T-helper 17 cell (primary cell): ENCODE results near the gene RNF183. TPM values are rescaled to one million over a fixed set of nuclear protein-coding genes. Genes with fewer than 3 reads are reported as not detected.
"Not testable (repeated sequence)": the region's sequence is repeated elsewhere in the genome, so short reads cannot be mapped to it uniquely, and the experiment has no call there.

Experiments
- ATAC-seq: fragments of 150-1000 bp; cut with Tn5 transposase; 2 replicates; pipeline ENCODE4 v1.10.0; 2021; ENCODE audit warnings: mild to moderate bottlenecking, moderate library complexity
- DNase-seq, 3 donors: peaks; one replicate each; pipeline versions ENCODE4 v3.0.0 to v3.0.0-alpha.2; 2020 to 2021
- H3K9me3 ChIP-seq: one replicate; pipeline ENCODE4 v1.7.0; 2013; ENCODE audit warnings: low read length, mild to moderate bottlenecking; ENCODE audit not compliant: control insufficient read depth, poor library complexity, severe bottlenecking
- H3K27ac Mint-ChIP-seq: one replicate; pipeline ENCODE4 v1.8.0; 2022; ENCODE audit warnings: mild to moderate bottlenecking, moderate library complexity, mixed read lengths
- H3K27me3 Mint-ChIP-seq: one replicate; pipeline ENCODE4 v1.8.0; 2022; ENCODE audit warnings: mixed read lengths
- H3K36me3 Mint-ChIP-seq: one replicate; pipeline ENCODE4 v1.8.0; 2022; ENCODE audit warnings: low read depth, mixed read lengths
- H3K4me1 Mint-ChIP-seq: one replicate; pipeline ENCODE4 v1.8.0; 2022; ENCODE audit warnings: mild to moderate bottlenecking, mixed read lengths
- H3K4me3 Mint-ChIP-seq: one replicate; pipeline ENCODE4 v1.8.0; 2022; ENCODE audit warnings: mild to moderate bottlenecking, moderate library complexity, mixed read lengths
- total RNA-seq, 4 donors: library from RNA in 2 of 4; stranded (reverse) in 2 of 4; gene quantifications; one replicate each; pipeline ENCODE4 v1.2.3 and lab custom pipeline; 2022 to 2026

RNF183 gene
- total RNA-seq, 2 donors from 2014 or later = not detected

DNA sequence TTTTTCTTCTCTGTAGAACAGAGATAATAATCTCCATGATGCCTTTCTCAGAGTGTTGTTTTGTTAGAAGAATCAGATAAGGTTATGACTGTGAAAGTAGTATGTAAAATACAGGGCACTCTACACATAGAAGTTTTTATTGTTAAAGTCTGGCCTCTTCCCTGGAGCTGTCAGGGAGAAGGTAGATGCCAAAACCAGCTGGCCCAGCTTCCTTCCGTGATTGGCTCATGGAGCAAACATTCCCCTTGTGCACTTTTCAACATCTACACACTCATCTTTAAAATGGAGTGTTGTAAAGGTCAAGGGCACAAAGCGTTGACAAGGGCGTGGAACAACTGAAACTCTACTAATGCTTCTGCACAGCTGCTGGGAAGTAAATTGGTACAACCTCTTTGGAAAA lies 7.4 kb upstream of the RNF183 start:
- Mint-ChIP-seq H3K4me3 (no peak overlapping the region), H3K4me1 (no peaks in the 10 kb centered on the region), H3K27ac (no peak overlapping the region), H3K27me3 (peaks cover 4% of the 10 kb centered on the region), H3K36me3 (no peaks in the 10 kb centered on the region)
- ATAC-seq (no peak), DNase-seq (no peak)
- no peaks in the 10 kb centered on the region for H3K9me3 ChIP-seq

DNA sequence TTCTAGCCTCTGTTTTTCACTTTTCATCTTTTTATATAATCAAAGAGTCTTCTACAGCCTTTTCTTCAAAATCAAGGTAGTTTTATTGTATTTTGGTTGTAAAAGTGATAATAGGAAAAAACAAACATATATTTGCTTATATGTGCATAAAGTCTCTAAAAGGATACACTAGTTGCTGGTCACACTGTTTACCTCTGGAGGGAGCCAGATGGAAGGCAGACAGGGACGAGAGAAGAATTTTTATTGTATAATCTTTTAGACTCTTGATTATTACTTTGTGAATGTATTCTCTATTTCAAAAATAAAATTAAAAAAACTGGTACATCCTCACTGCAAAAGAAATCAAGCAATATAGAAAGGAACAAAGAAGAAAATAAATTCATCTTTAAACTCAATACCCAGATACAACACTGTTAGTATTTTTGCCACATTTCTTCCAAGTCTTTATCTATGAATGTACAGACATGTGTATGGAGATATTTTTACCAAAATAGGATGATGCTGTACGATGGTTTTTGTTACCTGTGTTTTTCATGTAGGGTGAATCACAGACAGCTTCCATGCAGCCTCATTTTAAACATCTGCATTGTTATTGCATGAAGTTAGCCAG lies 6.1 kb upstream of the RNF183 start:
- DNase-seq = no peak
- peaks cover 4% of the 10 kb centered on the region for H3K27me3 Mint-ChIP-seq
- H3K36me3 Mint-ChIP-seq = no peaks in the 10 kb centered on the region
- H3K4me1 Mint-ChIP-seq = no peaks in the 10 kb centered on the region
- H3K9me3 ChIP-seq = no peaks in the 10 kb centered on the region
- ATAC-seq = no peak
- H3K27ac Mint-ChIP-seq = no peak overlapping the region
- H3K4me3 Mint-ChIP-seq = no peak overlapping the region

DNA sequence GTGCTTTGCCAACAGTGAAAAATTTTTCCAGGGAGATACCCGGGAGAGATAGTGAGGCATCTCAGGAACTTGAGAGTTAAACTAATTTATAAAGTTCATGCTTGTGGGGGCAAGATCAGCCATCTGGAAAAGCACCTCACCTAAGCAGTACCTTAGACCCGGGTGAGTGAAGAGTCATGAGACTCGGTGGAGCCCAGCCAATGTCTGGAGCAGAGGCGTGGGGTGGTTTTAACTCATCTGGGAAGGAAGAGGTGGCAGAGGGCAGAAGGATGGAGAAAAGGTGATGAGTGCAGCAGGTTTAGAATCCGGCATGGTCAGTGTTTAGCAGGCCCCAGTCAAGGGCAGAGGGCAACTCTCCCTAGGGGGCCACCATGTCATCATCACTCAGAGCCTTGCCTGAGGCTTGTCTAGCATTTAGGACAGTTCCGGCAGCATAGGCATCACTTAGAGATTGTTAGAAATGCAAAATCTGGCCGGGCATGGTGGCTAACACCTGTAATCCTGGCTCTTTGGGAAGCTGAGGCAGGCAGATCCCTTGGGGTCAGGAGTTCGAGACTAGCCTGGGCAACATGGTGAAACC lies 4.3 kb upstream of the RNF183 start:
- H3K4me3 Mint-ChIP-seq = no peak overlapping the region
- no peak for DNase-seq
- no peak overlapping the region for H3K27ac Mint-ChIP-seq
- peaks cover 15% of the 10 kb centered on the region for H3K27me3 Mint-ChIP-seq
- H3K9me3 ChIP-seq = no peaks in the 10 kb centered on the region
- peaks cover 2% of the 10 kb centered on the region for H3K36me3 Mint-ChIP-seq
- no peak for ATAC-seq
- no peaks in the 10 kb centered on the region for H3K4me1 Mint-ChIP-seq

DNA sequence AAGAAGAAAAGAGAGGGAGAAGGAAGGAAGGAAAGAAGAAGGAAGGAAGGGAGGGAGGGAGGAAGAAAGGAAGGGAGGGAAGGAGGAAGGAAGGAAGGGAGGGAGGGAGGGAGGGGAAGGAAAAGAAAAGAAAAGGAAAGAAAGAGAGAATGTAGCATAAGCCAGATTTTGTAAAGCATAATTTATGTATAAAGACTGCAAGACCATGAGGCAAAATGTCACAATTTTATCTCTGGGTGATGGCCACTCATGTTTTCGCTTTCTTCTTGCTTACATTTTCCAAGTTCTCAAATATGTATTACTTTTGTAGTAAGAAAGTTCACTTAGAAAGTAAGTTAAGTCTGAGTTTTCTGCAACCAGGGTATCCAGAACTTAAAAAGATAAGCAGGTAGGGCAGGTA lies 3.4 kb upstream of the RNF183 start:
- H3K4me1 Mint-ChIP-seq = no peaks in the 10 kb centered on the region
- peaks cover 23% of the 10 kb centered on the region for H3K27me3 Mint-ChIP-seq
- peaks cover 2% of the 10 kb centered on the region for H3K36me3 Mint-ChIP-seq
- ATAC-seq = no peak
- DNase-seq = no peak
- H3K27ac Mint-ChIP-seq = no peak overlapping the region
- no peak overlapping the region for H3K4me3 Mint-ChIP-seq
- H3K9me3 ChIP-seq = no peaks in the 10 kb centered on the region

DNA sequence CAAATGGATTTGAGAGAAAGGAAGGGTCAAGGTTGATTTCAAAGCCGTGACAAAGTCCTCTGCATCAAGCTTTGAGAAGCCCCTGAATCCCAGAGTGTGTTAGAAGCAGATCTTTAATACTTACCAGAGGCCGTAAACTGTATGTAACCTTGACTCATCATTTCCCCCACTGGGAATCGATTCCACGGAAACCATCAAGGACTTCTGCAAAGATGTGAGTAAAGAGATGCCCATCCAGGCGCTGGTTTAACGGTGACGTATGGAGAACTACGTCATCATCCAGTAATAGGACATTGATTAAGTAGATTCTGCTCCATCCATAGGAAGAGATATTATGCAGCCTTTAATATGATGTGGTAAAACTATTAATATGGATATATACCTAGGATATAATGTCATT lies 1.6 kb downstream of the RNF183 start:
- H3K9me3 ChIP-seq = no peaks in the 10 kb centered on the region
- H3K4me3 Mint-ChIP-seq = no peak overlapping the region
- DNase-seq (no peak), ATAC-seq (no peak)
- peaks cover 5% of the 10 kb centered on the region for H3K4me1 Mint-ChIP-seq
- H3K27ac Mint-ChIP-seq = no peak overlapping the region
- H3K27me3 Mint-ChIP-seq = peaks cover 43% of the 10 kb centered on the region
- H3K36me3 Mint-ChIP-seq = peaks cover 2% of the 10 kb centered on the region

DNA sequence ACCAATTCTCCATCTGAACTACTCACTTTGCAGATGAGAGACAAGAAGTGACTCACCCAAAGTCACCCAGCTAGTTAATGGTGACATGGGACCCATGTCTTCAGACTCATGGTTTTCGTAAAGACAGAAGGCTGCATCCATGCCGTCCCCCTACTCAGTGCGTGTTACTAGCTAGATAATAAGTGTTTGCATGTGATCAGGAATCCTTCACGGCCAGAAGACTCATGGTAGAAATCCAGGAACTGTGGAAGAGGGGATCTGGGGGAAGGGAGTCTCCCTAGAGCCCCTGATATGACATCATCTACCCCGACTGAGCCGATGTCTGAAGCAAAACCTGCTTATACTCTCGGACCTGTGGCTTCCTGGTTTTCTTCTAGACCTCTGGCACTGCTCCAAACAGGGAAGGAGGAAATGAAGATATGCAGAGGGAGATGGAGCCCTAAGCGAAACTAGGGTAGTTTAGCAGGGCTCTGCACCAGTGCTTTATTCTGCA lies 3.3 kb downstream of the RNF183 start:
- ATAC-seq = no peak
- Mint-ChIP-seq H3K4me1 (peaks cover 5% of the 10 kb centered on the region), H3K36me3 (peaks cover 2% of the 10 kb centered on the region)

DNA sequence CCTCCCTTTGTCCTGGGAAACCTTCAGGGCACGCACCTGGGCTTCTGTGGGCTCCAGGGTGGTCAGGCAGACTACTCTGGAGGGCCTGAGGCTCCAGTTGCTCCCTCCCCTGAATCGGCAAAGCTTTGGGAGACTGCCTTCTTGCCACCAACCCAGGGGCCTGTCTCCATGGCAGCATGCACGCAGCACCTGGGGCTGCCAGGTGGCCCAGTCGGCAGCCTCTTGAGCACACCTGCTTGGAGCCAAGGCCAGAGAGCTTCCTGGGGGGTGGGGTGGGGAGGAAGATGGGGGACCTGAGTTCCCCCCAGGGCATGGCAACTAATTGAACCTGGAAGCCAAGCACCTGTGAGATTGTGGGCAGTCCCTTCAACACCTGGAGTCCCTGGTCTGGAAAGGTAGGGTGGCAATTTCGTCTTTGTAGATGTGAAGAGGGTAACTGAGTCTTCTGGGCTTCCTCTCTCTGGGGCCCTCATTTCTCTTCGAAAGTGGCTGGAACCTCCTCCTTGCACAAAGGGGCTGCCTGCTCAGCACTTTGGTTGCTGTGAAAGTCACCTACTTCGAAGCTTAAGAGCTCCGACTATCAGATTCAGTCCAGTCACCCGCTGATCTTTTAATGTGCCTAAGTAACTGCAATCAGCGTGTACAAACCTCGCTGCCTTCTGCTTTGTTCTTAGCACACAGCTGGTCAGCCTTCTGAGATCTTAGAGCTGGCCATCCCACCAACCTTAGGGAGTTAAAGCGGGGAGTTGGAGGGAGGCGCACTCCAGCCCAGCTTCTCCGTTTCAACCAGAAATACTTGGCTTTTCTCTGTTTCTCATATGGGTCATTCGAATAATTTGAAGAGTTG lies 4.0 kb downstream of the RNF183 start:
- Mint-ChIP-seq H3K4me1 (peaks cover 5% of the 10 kb centered on the region), H3K27ac (no peak overlapping the region), H3K27me3 (peaks cover 39% of the 10 kb centered on the region), H3K36me3 (peaks cover 2% of the 10 kb centered on the region), H3K4me3 (no peak overlapping the region)
- no peaks in the 10 kb centered on the region for H3K9me3 ChIP-seq
- ATAC-seq (no peak), DNase-seq (no peak)

More for the DNA sequence above, 3.3 kb downstream of the RNF183 start:
- no peaks in the 10 kb centered on the region for H3K9me3 ChIP-seq
- no peak overlapping the region for H3K4me3 Mint-ChIP-seq
- H3K27me3 Mint-ChIP-seq = peaks cover 39% of the 10 kb centered on the region
- no peak for DNase-seq
- H3K27ac Mint-ChIP-seq = no peak overlapping the region

DNA sequence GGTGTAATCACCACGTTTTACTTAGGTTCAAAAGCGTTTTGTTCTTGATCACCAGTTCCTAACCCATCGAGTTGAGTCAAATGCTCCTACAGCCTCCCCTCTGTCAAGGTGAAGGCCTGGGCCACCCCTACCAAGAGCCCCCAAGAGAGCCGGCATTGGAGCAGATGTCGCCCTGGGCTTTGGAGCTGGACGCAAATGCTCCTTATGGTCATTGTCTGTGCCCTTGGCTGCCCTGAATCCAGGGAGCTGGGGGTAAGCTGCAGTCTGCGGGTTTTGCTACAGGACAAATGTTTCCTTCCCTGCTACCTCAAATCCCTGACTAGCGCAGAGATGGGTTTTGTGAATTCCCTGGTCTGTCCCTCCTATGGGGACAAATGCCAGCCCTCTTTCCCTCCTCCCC lies 4.9 kb downstream of the RNF183 start:
- Mint-ChIP-seq H3K36me3 (peaks cover 2% of the 10 kb centered on the region), H3K27ac (no peak overlapping the region), H3K27me3 (peaks cover 36% of the 10 kb centered on the region), H3K4me1 (peaks cover 5% of the 10 kb centered on the region), H3K4me3 (no peak overlapping the region)
- H3K9me3 ChIP-seq = no peaks in the 10 kb centered on the region
- ATAC-seq (no peak), DNase-seq (no peak)

DNA sequence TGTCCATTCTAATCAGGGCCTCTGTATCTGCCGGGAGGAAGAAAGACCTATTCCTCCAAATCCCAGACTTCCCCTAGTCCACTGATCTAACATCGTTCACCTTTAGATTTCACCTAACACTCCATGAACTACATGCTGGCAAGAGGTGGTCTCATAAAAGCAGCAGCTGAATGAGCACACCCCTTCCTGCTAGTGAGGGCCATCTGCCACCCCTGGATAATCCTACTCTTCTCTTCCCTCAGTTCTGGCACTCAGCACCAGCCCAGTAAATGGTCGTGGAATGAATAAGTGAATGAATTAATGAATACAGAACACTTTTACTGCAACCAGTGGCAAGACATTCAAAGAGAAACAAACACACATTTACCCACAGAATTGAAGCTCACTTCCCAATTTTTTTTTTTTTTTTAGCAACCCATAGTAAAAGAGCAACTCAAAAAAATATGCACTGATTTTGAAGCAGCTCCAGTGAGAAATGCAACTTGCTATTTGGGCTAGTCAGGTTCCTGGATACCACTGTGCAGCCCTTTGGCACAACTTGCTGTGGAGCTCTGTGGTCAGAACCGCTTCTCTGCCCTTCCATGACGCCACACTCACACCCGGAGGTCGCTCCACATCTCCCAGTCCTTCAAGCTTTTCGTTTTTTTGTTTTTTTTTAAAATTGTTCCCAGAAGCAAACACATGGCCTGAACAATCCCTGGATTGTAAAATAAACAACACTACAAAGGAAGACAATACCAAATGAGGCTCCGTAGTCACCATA lies 6.2 kb downstream of the RNF183 start:
- peaks cover 23% of the 10 kb centered on the region for H3K27me3 Mint-ChIP-seq
- no peak for ATAC-seq

DNA sequence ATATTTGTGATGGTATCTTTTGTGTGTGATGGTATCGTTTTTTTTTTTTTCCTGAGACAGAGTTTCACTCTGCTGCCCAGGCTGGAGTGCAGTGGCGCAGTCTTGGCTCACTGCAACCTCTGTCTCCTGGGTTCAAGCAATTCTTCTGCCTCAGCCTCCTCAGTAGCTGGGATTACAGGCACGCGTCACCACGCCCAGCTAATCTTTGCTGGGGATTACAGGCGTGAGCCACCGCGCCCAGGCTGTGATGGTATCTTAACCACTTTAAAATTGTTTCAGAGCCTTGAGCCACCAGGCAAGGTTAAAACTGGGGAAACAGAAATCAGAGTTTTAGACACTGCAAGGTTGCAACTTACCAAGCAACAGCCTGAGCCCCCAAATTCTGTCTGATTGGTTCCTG lies 6.9 kb downstream of the RNF183 start:
- not testable (repeated sequence) for H3K9me3 ChIP-seq, ATAC-seq, DNase-seq, H3K36me3 Mint-ChIP-seq, H3K4me3 Mint-ChIP-seq, H3K4me1 Mint-ChIP-seq, H3K27ac Mint-ChIP-seq
- H3K27me3 Mint-ChIP-seq = peaks cover 17% of the 10 kb centered on the region

More for the DNA sequence above, 6.2 kb downstream of the RNF183 start:
- no peaks in the 10 kb centered on the region for H3K36me3 Mint-ChIP-seq
- H3K27ac Mint-ChIP-seq = no peak overlapping the region
- peak overlapping the region; percentile 12 for H3K4me3 Mint-ChIP-seq
- DNase-seq = no peak
- H3K4me1 Mint-ChIP-seq = peaks cover 5% of the 10 kb centered on the region
- H3K9me3 ChIP-seq = no peaks in the 10 kb centered on the region

DNA sequence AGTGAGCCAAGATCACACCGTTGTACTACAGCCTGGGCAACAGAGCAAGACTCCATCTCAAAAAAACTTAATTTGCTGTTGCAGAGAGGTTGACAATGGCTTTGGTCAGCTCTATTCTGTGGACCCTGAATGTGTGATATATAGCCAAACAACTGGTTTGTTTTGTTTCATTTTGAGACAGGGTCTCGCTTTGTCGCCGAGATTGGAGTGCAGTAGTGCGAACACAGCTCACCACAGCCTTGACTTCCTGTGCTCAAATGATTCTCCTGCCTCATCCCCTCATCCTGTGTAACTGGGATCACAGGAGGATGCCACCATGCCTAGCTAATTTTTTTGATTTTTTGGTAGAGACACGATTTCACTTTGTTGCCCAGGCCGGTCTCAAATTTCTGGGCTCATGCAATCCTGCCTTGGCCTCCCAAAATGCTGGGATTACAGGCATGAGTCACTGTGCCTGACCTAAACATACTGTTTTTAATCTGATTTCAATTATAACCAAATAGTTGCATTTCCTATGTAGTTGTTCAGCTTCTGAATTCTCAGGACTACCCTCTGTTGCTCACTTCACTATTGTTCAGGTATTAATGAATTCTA lies 9.8 kb downstream of the RNF183 start:
- H3K36me3 Mint-ChIP-seq = peaks cover 5% of the 10 kb centered on the region
- DNase-seq = no peak
- peaks cover 4% of the 10 kb centered on the region for H3K4me1 Mint-ChIP-seq
- no peaks in the 10 kb centered on the region for H3K9me3 ChIP-seq
- no peak for ATAC-seq
- H3K4me3 Mint-ChIP-seq = no peak overlapping the region
- no peaks in the 10 kb centered on the region for H3K27me3 Mint-ChIP-seq
- H3K27ac Mint-ChIP-seq = peak overlapping the region; percentile 24

DNA sequence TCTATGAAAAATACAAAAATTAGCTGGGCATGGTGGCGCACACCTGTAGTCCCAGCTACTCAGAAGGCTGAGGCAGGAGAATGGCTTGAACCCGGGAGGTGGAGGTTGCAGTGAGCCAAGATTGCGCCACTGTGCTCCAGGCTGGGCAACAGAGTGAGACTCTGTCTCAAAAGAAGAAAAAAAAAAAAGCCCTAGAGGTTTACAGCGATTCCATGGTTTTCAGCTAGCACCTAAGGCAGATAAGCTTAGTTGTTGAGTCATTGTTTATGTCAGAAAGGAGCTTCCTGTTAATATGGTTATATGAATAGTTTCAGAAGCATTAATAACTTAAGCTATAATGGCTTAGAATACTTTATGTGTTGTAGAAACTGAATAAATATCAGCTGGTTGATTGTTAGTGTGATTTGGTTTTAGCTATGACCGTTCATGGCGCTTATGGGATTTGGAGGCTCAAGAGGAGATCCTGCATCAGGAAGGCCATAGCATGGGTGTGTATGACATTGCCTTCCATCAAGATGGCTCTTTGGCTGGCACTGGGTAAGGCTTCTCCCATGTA lies 13.0 kb downstream of the RNF183 start:
- H3K9me3 ChIP-seq = no peaks in the 10 kb centered on the region
- DNase-seq (no peak), ATAC-seq (no peak)
- peaks cover 7% of the 10 kb centered on the region for H3K36me3 Mint-ChIP-seq
- H3K27me3 Mint-ChIP-seq = no peaks in the 10 kb centered on the region
- no peak overlapping the region for H3K27ac Mint-ChIP-seq
- no peak overlapping the region for H3K4me3 Mint-ChIP-seq
- peaks cover 4% of the 10 kb centered on the region for H3K4me1 Mint-ChIP-seq
